ENCODE measurements around the gene SLC2A13. TPM values are rescaled to one million over a fixed set of nuclear protein-coding genes. Genes with fewer than 3 reads are reported as not detected.
"Not testable (repeated sequence)": the region's sequence is repeated elsewhere in the genome, so short reads cannot be mapped to it uniquely, and the experiment has no call there.

The SLC2A13 gene
- total and polyA plus RNA-seq, 2 experiments from 2014 or later = 10.4 to 13.8 TPM

GRCh38 chr12:39905152-39905551 lies 200.7 kb downstream of the SLC2A13 start:
- Histone ChIP-seq H3K36me3 (no peaks in the 10 kb centered on the region), H3K9me3 (ENCODE audit: low read depth) (no peaks in the 10 kb centered on the region), H3K27ac (no peak overlapping the region), H3K4me3 (no peak overlapping the region), H3K4me1 (ENCODE audit: low read depth) (no peaks in the 10 kb centered on the region), H3K27me3 (no peaks in the 10 kb centered on the region)
- DNase-seq (ENCODE audit: low read depth in 1 of 2, low spot score in 1 of 2) = peak in 1 of 2 donors; percentile 60
- TF ChIP-seq CTCF (IDR thresholded peaks at IDR 0.05; ENCODE audit: low read depth, low read length) = no peak

- Histone ChIP-seq H3K36me3 (no peaks in the 10 kb centered on the region), H3K9me3 (ENCODE audit: low read depth) (no peaks in the 10 kb centered on the region), H3K27me3 (no peaks in the 10 kb centered on the region), H3K4me1 (ENCODE audit: low read depth) (no peaks in the 10 kb centered on the region), H3K4me3 (no peak overlapping the region), H3K27ac (no peak overlapping the region)
- peak in 1 of 2 donors; percentile 28 for DNase-seq (ENCODE audit: low read depth in 1 of 2, low spot score in 1 of 2)
- TF ChIP-seq CTCF (IDR thresholded peaks at IDR 0.05; ENCODE audit: low read depth, low read length) = no peak
These were observed 203.1 kb downstream of the SLC2A13 start for GRCh38 chr12:39902821-39903220.

GRCh38 chr12:39897315-39897714 lies 208.6 kb downstream of the SLC2A13 start:
- DNase-seq (ENCODE audit: low read depth in 1 of 2, low spot score in 1 of 2) = no peak

GRCh38 chr12:39893388-39893787 lies 212.5 kb downstream of the SLC2A13 start:
- not testable (repeated sequence) for H3K9me3 ChIP-seq (ENCODE audit: low read depth); H3K4me3 ChIP-seq; H3K27me3 ChIP-seq; H3K4me1 ChIP-seq (ENCODE audit: low read depth); H3K36me3 ChIP-seq; DNase-seq (ENCODE audit: low read depth in 1 of 2, low spot score in 1 of 2); H3K27ac ChIP-seq

More at GRCh38 chr12:39897315-39897714, 208.6 kb downstream of the SLC2A13 start:
- no peak for TF ChIP-seq CTCF (IDR thresholded peaks at IDR 0.05; ENCODE audit: low read depth, low read length)
- no peaks in the 10 kb centered on the region for H3K9me3 ChIP-seq (ENCODE audit: low read depth)
- no peak overlapping the region for H3K27ac ChIP-seq
- no peaks in the 10 kb centered on the region for H3K27me3 ChIP-seq
- no peaks in the 10 kb centered on the region for H3K36me3 ChIP-seq
- H3K4me1 ChIP-seq (ENCODE audit: low read depth) = no peaks in the 10 kb centered on the region
- H3K4me3 ChIP-seq = no peak overlapping the region

GRCh38 chr12:39892146-39892545 lies 213.7 kb downstream of the SLC2A13 start:
- no peak for TF ChIP-seq CTCF (IDR thresholded peaks at IDR 0.05; ENCODE audit: low read depth, low read length)
- Histone ChIP-seq H3K9me3 (ENCODE audit: low read depth) (no peaks in the 10 kb centered on the region), H3K4me3 (no peak overlapping the region), H3K27me3 (no peaks in the 10 kb centered on the region), H3K27ac (no peak overlapping the region), H3K36me3 (no peaks in the 10 kb centered on the region), H3K4me1 (ENCODE audit: low read depth) (no peaks in the 10 kb centered on the region)
- DNase-seq (ENCODE audit: low read depth in 1 of 2, low spot score in 1 of 2) = no peak

GRCh38 chr12:39887856-39888255 lies 218.0 kb downstream of the SLC2A13 start:
- H3K27ac ChIP-seq = no peak overlapping the region
- H3K9me3 ChIP-seq (ENCODE audit: low read depth) = no peaks in the 10 kb centered on the region
- no peak for TF ChIP-seq CTCF (IDR thresholded peaks at IDR 0.05; ENCODE audit: low read depth, low read length)
- H3K36me3 ChIP-seq = no peaks in the 10 kb centered on the region
- no peaks in the 10 kb centered on the region for H3K4me1 ChIP-seq (ENCODE audit: low read depth)
- DNase-seq (ENCODE audit: low read depth in 1 of 2, low spot score in 1 of 2) = no peak
- H3K27me3 ChIP-seq = no peaks in the 10 kb centered on the region
- no peak overlapping the region for H3K4me3 ChIP-seq
